Effector memory CD8-positive, alpha-beta T cell (primary cell): Measurements from ENCODE around the gene SMTN.
A peak's percentile ranks its signal among the peaks of the same experiment; 100 is the strongest.

ENCODE experiments used
- ATAC-seq: fragments of 150-1000 bp; cut with Tn5 transposase; replicated peaks from 2 replicates; pipeline ENCODE4 v1.10.0; 2021; ENCODE audit warnings: mild to moderate bottlenecking, moderate library complexity
- DNase-seq, 3 experiments: peaks; one replicate each; pipeline ENCODE4 v3.0.0; 2021
- H3K27ac Mint-ChIP-seq, 2 donors: one replicate each; pipeline ENCODE4 v1.8.0; 2022; ENCODE audit warnings: mild to moderate bottlenecking in 2 of 2, mixed read lengths in 2 of 2, moderate library complexity in 2 of 2
- H3K27me3 Mint-ChIP-seq, 2 donors: one replicate each; pipeline ENCODE4 v1.8.0; 2022; ENCODE audit warnings: mixed read lengths in 2 of 2
- H3K36me3 Mint-ChIP-seq: one replicate; pipeline ENCODE4 v1.8.0; 2022; ENCODE audit warnings: mild to moderate bottlenecking, moderate library complexity, mixed read lengths; ENCODE audit not compliant: insufficient read depth
- H3K4me1 Mint-ChIP-seq, 2 donors: one replicate each; pipeline ENCODE4 v1.8.0; 2022; ENCODE audit warnings: low read depth in 2 of 2, mixed read lengths in 2 of 2
- H3K4me3 Mint-ChIP-seq, 2 donors: one replicate each; pipeline ENCODE4 v1.8.0; 2022; ENCODE audit warnings: mild to moderate bottlenecking in 2 of 2, mixed read lengths in 2 of 2, moderate library complexity in 2 of 2
- H3K9me3 Mint-ChIP-seq, 2 donors: one replicate each; pipeline ENCODE4 v1.8.0; 2022; ENCODE audit warnings: mixed read lengths in 2 of 2

SMTN gene

GRCh38 chr22:31080164-31080847, 812 bp upstream of the SMTN start:
- DNase-seq (no peak), ATAC-seq (no peak)
- Mint-ChIP-seq H3K36me3 (peaks cover 10% of the 10 kb centered on the region), H3K9me3 (no peaks in the 10 kb centered on the region), H3K4me3 (peak overlapping the region; percentile 85 to 90), H3K27me3 (no peaks in the 10 kb centered on the region), H3K27ac (peak overlapping the region in 1 of 2 donors; percentile 13), H3K4me1 (peaks cover 29 to 37% of the 10 kb centered on the region in 2 donors)

GRCh38 chr22:31081963-31082605, 966 bp downstream of the SMTN start:
- Mint-ChIP-seq H3K4me1 (peaks cover 30 to 37% of the 10 kb centered on the region in 2 donors), H3K36me3 (peaks cover 10% of the 10 kb centered on the region), H3K4me3 (peak overlapping the region; percentile 85 to 90), H3K27ac (peak overlapping the region in 1 of 2 donors; percentile 85), H3K27me3 (no peaks in the 10 kb centered on the region), H3K9me3 (no peaks in the 10 kb centered on the region)
- DNase-seq (no peak), ATAC-seq (no peak)

GRCh38 chr22:31082606-31083376, 1.7 kb downstream of the SMTN start:
- H3K36me3 Mint-ChIP-seq = peaks cover 10% of the 10 kb centered on the region
- H3K27me3 Mint-ChIP-seq = no peaks in the 10 kb centered on the region
- no peak for DNase-seq
- peak overlapping the region; percentile 85 to 90 for H3K4me3 Mint-ChIP-seq
- H3K9me3 Mint-ChIP-seq = no peaks in the 10 kb centered on the region
- H3K4me1 Mint-ChIP-seq = peaks cover 30 to 37% of the 10 kb centered on the region in 2 donors
- no peak for ATAC-seq
- H3K27ac Mint-ChIP-seq = no peak overlapping the region

GRCh38 chr22:31083377-31083768, 2.3 kb downstream of the SMTN start:
- Mint-ChIP-seq H3K36me3 (peaks cover 10% of the 10 kb centered on the region), H3K27ac (no peak overlapping the region)

GRCh38 chr22:31083923-31084810, 3.0 kb downstream of the SMTN start:
- no peaks in the 10 kb centered on the region for H3K9me3 Mint-ChIP-seq
- H3K4me1 Mint-ChIP-seq = peaks cover 30 to 37% of the 10 kb centered on the region in 2 donors
- H3K36me3 Mint-ChIP-seq = peaks cover 10% of the 10 kb centered on the region
- ATAC-seq (no peak), DNase-seq (no peak)
- H3K4me3 Mint-ChIP-seq = peak overlapping the region; percentile 83 to 90
- H3K27ac Mint-ChIP-seq = peak overlapping the region in 1 of 2 donors; percentile 80
- H3K27me3 Mint-ChIP-seq = no peaks in the 10 kb centered on the region

More at GRCh38 chr22:31083377-31083768, 2.3 kb downstream of the SMTN start:
- DNase-seq (no peak), ATAC-seq (no peak)
- peaks cover 30 to 37% of the 10 kb centered on the region in 2 donors for H3K4me1 Mint-ChIP-seq
- H3K9me3 Mint-ChIP-seq = no peaks in the 10 kb centered on the region
- peak overlapping the region; percentile 85 to 90 for H3K4me3 Mint-ChIP-seq
- H3K27me3 Mint-ChIP-seq = no peaks in the 10 kb centered on the region

- peak overlapping the region; percentile 79 to 80 for H3K27ac Mint-ChIP-seq
- peaks cover 30 to 37% of the 10 kb centered on the region in 2 donors for H3K4me1 Mint-ChIP-seq
- DNase-seq (peak; percentile 80 to 82 (median 81)), ATAC-seq (peak; percentile 87)
- H3K27me3 Mint-ChIP-seq = no peaks in the 10 kb centered on the region
- peak overlapping the region; percentile 83 to 90 for H3K4me3 Mint-ChIP-seq
- no peaks in the 10 kb centered on the region for H3K9me3 Mint-ChIP-seq
- peaks cover 12% of the 10 kb centered on the region for H3K36me3 Mint-ChIP-seq
Measured at GRCh38 chr22:31084811-31085492, 3.8 kb downstream of the SMTN start.

- Mint-ChIP-seq H3K4me1 (peaks cover 29 to 36% of the 10 kb centered on the region in 2 donors), H3K27me3 (no peaks in the 10 kb centered on the region), H3K4me3 (peak overlapping the region; percentile 83 to 90), H3K36me3 (peaks cover 12% of the 10 kb centered on the region), H3K27ac (peak overlapping the region; percentile 79 to 80), H3K9me3 (no peaks in the 10 kb centered on the region)
- DNase-seq (no peak), ATAC-seq (no peak)
Measured at GRCh38 chr22:31085493-31085824, 4.3 kb downstream of the SMTN start.

- Mint-ChIP-seq H3K27ac (no peak overlapping the region), H3K4me3 (peak overlapping the region in 1 of 2 donors; percentile 90), H3K4me1 (peaks cover 25 to 32% of the 10 kb centered on the region in 2 donors), H3K27me3 (no peaks in the 10 kb centered on the region), H3K9me3 (no peaks in the 10 kb centered on the region), H3K36me3 (peaks cover 12% of the 10 kb centered on the region)
- ATAC-seq (no peak), DNase-seq (no peak)
Measured at GRCh38 chr22:31085928-31086327, 4.8 kb downstream of the SMTN start.

GRCh38 chr22:31086703-31087330, 5.7 kb downstream of the SMTN start:
- peaks cover 16 to 24% of the 10 kb centered on the region in 2 donors for H3K4me1 Mint-ChIP-seq
- peaks cover 5% of the 10 kb centered on the region for H3K36me3 Mint-ChIP-seq
- no peaks in the 10 kb centered on the region for H3K27me3 Mint-ChIP-seq
- ATAC-seq = no peak
- H3K4me3 Mint-ChIP-seq = no peak overlapping the region
- DNase-seq = no peak
- no peak overlapping the region for H3K27ac Mint-ChIP-seq
- no peaks in the 10 kb centered on the region for H3K9me3 Mint-ChIP-seq

GRCh38 chr22:31087744-31088215, 6.7 kb downstream of the SMTN start:
- no peaks in the 10 kb centered on the region for H3K9me3 Mint-ChIP-seq
- H3K4me3 Mint-ChIP-seq = no peak overlapping the region
- H3K36me3 Mint-ChIP-seq = peaks cover 5% of the 10 kb centered on the region
- H3K4me1 Mint-ChIP-seq = peaks cover 8 to 18% of the 10 kb centered on the region in 2 donors
- no peak for DNase-seq
- no peak for ATAC-seq
- no peak overlapping the region for H3K27ac Mint-ChIP-seq
- no peaks in the 10 kb centered on the region for H3K27me3 Mint-ChIP-seq

GRCh38 chr22:31088233-31088986, 7.3 kb downstream of the SMTN start:
- ATAC-seq = no peak
- Mint-ChIP-seq H3K27ac (no peak overlapping the region), H3K4me1 (peaks cover 8 to 13% of the 10 kb centered on the region in 2 donors), H3K27me3 (no peaks in the 10 kb centered on the region), H3K36me3 (peaks cover 5% of the 10 kb centered on the region), H3K4me3 (no peak overlapping the region), H3K9me3 (no peaks in the 10 kb centered on the region)
- no peak for DNase-seq
